ENCODE measurements around the gene ABLIM3.

GRCh38 chr5:149188383-149188782 is 47.1 kb downstream of the ABLIM3 start:
- no peak for TF ChIP-seq POLR2A (IDR thresholded peaks at IDR 0.05)
- TF ChIP-seq, protein P1, sequence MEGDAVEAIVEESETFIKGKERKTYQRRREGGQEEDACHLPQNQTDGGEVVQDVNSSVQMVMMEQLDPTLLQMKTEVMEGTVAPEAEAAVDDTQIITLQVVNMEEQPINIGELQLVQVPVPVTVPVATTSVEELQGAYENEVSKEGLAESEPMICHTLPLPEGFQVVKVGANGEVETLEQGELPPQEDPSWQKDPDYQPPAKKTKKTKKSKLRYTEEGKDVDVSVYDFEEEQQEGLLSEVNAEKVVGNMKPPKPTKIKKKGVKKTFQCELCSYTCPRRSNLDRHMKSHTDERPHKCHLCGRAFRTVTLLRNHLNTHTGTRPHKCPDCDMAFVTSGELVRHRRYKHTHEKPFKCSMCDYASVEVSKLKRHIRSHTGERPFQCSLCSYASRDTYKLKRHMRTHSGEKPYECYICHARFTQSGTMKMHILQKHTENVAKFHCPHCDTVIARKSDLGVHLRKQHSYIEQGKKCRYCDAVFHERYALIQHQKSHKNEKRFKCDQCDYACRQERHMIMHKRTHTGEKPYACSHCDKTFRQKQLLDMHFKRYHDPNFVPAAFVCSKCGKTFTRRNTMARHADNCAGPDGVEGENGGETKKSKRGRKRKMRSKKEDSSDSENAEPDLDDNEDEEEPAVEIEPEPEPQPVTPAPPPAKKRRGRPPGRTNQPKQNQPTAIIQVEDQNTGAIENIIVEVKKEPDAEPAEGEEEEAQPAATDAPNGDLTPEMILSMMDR (IDR thresholded peaks at IDR 0.05) = no peak
